Astrocyte (in vitro differentiated cells and primary cell): Measurements from ENCODE around the gene PLA2G6. TPM values are rescaled to one million over a fixed set of nuclear protein-coding genes. Genes with fewer than 3 reads are reported as not detected.

Experiments
- DNase-seq: peaks from one replicate; pipeline ENCODE4 v3.0.0-alpha.2; 2010; ENCODE audit warnings: low read depth
- FAIRE-seq: peaks from 2 replicates; lab custom pipeline; 2011; peaks lifted over from hg19 to GRCh38; lab: Jason Lieb, UNC
- H2AFZ ChIP-seq: 2 replicates; pipeline ENCODE4 v1.6.0; 2012; ENCODE audit warnings: low read depth, low read length, inconsistent platforms
- H3K27ac ChIP-seq: 2 replicates; pipeline ENCODE4 v1.5.1; 2011; ENCODE audit warnings: low read depth, low read length, inconsistent platforms
- H3K27me3 ChIP-seq: 2 replicates; pipeline ENCODE4 v1.6.0; 2011; ENCODE audit warnings: low read length, inconsistent platforms; ENCODE audit not compliant: insufficient read depth
- H3K36me3 ChIP-seq: 2 replicates; pipeline ENCODE4 v1.5.1; 2011; ENCODE audit warnings: low read length, inconsistent platforms; ENCODE audit not compliant: insufficient read depth
- H3K4me1 ChIP-seq: 2 replicates; pipeline ENCODE4 v1.5.1; 2011; ENCODE audit warnings: low read length, inconsistent platforms; ENCODE audit not compliant: insufficient read depth
- H3K4me2 ChIP-seq: 2 replicates; pipeline ENCODE4 v1.6.0; 2012; ENCODE audit warnings: low read length, inconsistent platforms
- H3K4me3 ChIP-seq: 2 replicates; pipeline ENCODE4 v1.5.1; 2011; ENCODE audit warnings: low read depth, mild to moderate bottlenecking, low read length, inconsistent platforms; ENCODE audit not compliant: insufficient read depth
- H3K79me2 ChIP-seq: 2 replicates; pipeline ENCODE4 v1.6.0; 2012; ENCODE audit warnings: mild to moderate bottlenecking, low read length, inconsistent platforms; ENCODE audit not compliant: insufficient read depth
- H3K9ac ChIP-seq: 2 replicates; pipeline ENCODE4 v1.6.0; 2012; ENCODE audit warnings: mild to moderate bottlenecking, low read length, inconsistent platforms
- H3K9me3 ChIP-seq: 2 replicates; pipeline ENCODE4 v1.5.1; 2012; ENCODE audit warnings: low read depth, mild to moderate bottlenecking, low read length, inconsistent platforms; ENCODE audit not compliant: insufficient read depth
- H4K20me1 ChIP-seq: 2 replicates; pipeline ENCODE4 v1.6.0; 2012; ENCODE audit warnings: low read length, inconsistent platforms; ENCODE audit not compliant: insufficient read depth
- H3K27ac Mint-ChIP-seq: one replicate; pipeline ENCODE4 v1.8.0; 2021; ENCODE audit warnings: mild to moderate bottlenecking, mixed read lengths; ENCODE audit not compliant: unreplicated experiment
- H3K27me3 Mint-ChIP-seq: one replicate; pipeline ENCODE4 v1.8.0; 2021; ENCODE audit warnings: low read depth, mixed read lengths; ENCODE audit not compliant: unreplicated experiment
- H3K36me3 Mint-ChIP-seq: one replicate; pipeline ENCODE4 v1.8.0; 2021; ENCODE audit warnings: low read depth, mixed read lengths; ENCODE audit not compliant: unreplicated experiment
- H3K4me1 Mint-ChIP-seq: one replicate; pipeline ENCODE4 v1.8.0; 2021; ENCODE audit warnings: low read depth, mixed read lengths; ENCODE audit not compliant: unreplicated experiment
- H3K4me3 Mint-ChIP-seq: one replicate; pipeline ENCODE4 v1.8.0; 2021; ENCODE audit warnings: mild to moderate bottlenecking, moderate library complexity, mixed read lengths; ENCODE audit not compliant: unreplicated experiment
- H3K9me3 Mint-ChIP-seq: one replicate; pipeline ENCODE4 v1.8.0; 2021; ENCODE audit warnings: mild to moderate bottlenecking, mixed read lengths; ENCODE audit not compliant: unreplicated experiment
- CTCF ChIP-seq: IDR thresholded peaks from 2 replicates; pipeline ENCODE4 v1.5.1; 2011; ENCODE audit warnings: low read depth, mild to moderate bottlenecking, inconsistent platforms, low read length, moderate library complexity; ENCODE audit not compliant: insufficient read depth
- EZH2 ChIP-seq: IDR thresholded peaks from 2 replicates; pipeline ENCODE4 v1.6.1; 2012; ENCODE audit warnings: mild to moderate bottlenecking, low read length, inconsistent platforms; ENCODE audit not compliant: insufficient read depth
- total RNA-seq: library from RNA; stranded (reverse); gene quantifications from 2 replicates; pipeline ENCODE4 v1.2.1, GENCODE V29; 2021

Gene PLA2G6
- total RNA-seq, 1 donor from 2014 or later: 10.0 TPM

- Histone ChIP-seq H3K36me3 (no peaks in the 10 kb centered on the region), H3K27ac (no peak overlapping the region), H2AFZ (no peak overlapping the region), H3K79me2 (peaks cover 32% of the 10 kb centered on the region), H3K4me2 (no peak overlapping the region), H3K9ac (no peak overlapping the region), H3K9me3 (no peaks in the 10 kb centered on the region), H3K4me1 (peaks cover 39% of the 10 kb centered on the region), H3K4me3 (no peak overlapping the region), H3K27me3 (no peaks in the 10 kb centered on the region), H4K20me1 (peaks cover 25% of the 10 kb centered on the region)
- DNase-seq (no peak), FAIRE-seq (no peak)
- no peaks in the 10 kb centered on the region for H3K27me3 Mint-ChIP-seq
- H3K36me3 Mint-ChIP-seq: peaks cover 13% of the 10 kb centered on the region
- H3K4me3 Mint-ChIP-seq: peak overlapping the region; percentile 9
- no peak overlapping the region for H3K27ac Mint-ChIP-seq
- peaks cover 25% of the 10 kb centered on the region for H3K4me1 Mint-ChIP-seq
- H3K9me3 Mint-ChIP-seq: no peaks in the 10 kb centered on the region
- no peak for TF ChIP-seq CTCF
Observed at GRCh38 chr22:38215156-38216038, 33.8 kb upstream of the PLA2G6 start.

- H3K4me2 ChIP-seq: peak overlapping the region; percentile 60
- Mint-ChIP-seq H3K4me3 (no peak overlapping the region), H3K36me3 (peaks cover 13% of the 10 kb centered on the region), H3K9me3 (no peaks in the 10 kb centered on the region), H3K27me3 (no peaks in the 10 kb centered on the region), H3K27ac (no peak overlapping the region), H3K4me1 (peaks cover 24% of the 10 kb centered on the region)
- no peaks in the 10 kb centered on the region for H3K9me3 ChIP-seq
- H3K27ac ChIP-seq: no peak overlapping the region
- peak; percentile 26 for DNase-seq
- no peak overlapping the region for H3K4me3 ChIP-seq
- TF ChIP-seq CTCF (no peak), EZH2 (no peak)
- peaks cover 33% of the 10 kb centered on the region for H4K20me1 ChIP-seq
- H3K27me3 ChIP-seq: no peaks in the 10 kb centered on the region
- no peak overlapping the region for H2AFZ ChIP-seq
- FAIRE-seq: no peak
- peaks cover 34% of the 10 kb centered on the region for H3K4me1 ChIP-seq
- H3K36me3 ChIP-seq: no peaks in the 10 kb centered on the region
- peak overlapping the region; percentile 18 for H3K9ac ChIP-seq
- peaks cover 40% of the 10 kb centered on the region for H3K79me2 ChIP-seq
Observed at GRCh38 chr22:38214302-38215056, 32.8 kb upstream of the PLA2G6 start.
